Left lung (tissue), 10 donors: ENCODE results near the gene TM4SF18. TPM values are rescaled to one million over a fixed set of nuclear protein-coding genes. Genes with fewer than 3 reads are reported as not detected.

Source experiments
- ATAC-seq: fragments of 200-7000 bp; cut with Tn5 transposase; one replicate; pipeline ENCODE4 v1.9.1; 2020; ENCODE audit warnings: moderate library complexity
- DNase-seq, 4 donors: peaks; one replicate each; pipeline ENCODE4 v3.0.0-alpha.2; 2013 to 2020
- H3K27ac ChIP-seq, 2 donors: fragments of 200-600 bp; sonication (generic) in 1 of 2; one replicate each; pipeline versions ENCODE4 v1.5.0 to v1.8.0; 2020 to 2021
- H3K27me3 ChIP-seq, 2 donors: fragments of 200-600 bp; sonication (generic) in 1 of 2; one replicate each; pipeline versions ENCODE4 v1.5.0 to v1.8.0; 2020 to 2021
- H3K36me3 ChIP-seq, 2 donors: fragments of 200-600 bp; sonication (generic) in 1 of 2; one replicate each; pipeline versions ENCODE4 v1.5.0 to v1.8.0; 2020 to 2021
- H3K4me1 ChIP-seq, 2 donors: fragments of 200-600 bp; one replicate each; pipeline ENCODE4 v1.8.0; 2021
- H3K4me3 ChIP-seq, 2 donors: fragments of 200-600 bp; sonication (generic) in 1 of 2; one replicate each; pipeline versions ENCODE4 v1.5.0 to v1.8.0; 2020 to 2021; ENCODE audit warnings: mild to moderate bottlenecking in 1 of 2
- H3K9me3 ChIP-seq, 2 donors: fragments of 200-600 bp; sonication (generic) in 1 of 2; one replicate each; pipeline versions ENCODE4 v1.5.0 to v1.8.0; 2020 to 2021
- CTCF ChIP-seq, 2 donors: fragments of 200-600 bp; sonication (generic) in 1 of 2; IDR thresholded peaks; one replicate each; pipeline versions ENCODE4 v1.5.0 to v1.8.0; 2021; ENCODE audit warnings: antibody characterized with exemption in 2 of 2
- intact Hi-C, 2 donors: fragments of 100-400 bp; cut with DNase I; formaldehyde crosslinking; loops; one replicate each; pipeline versions ENCODE4 v1.11.2 to v1.14.2; 2022
- polyA plus RNA-seq, 6 donors: library from polyadenylated mRNA; unstranded; fragments of 120-200 nt; gene quantifications; one replicate each; pipeline ENCODE4 v1.2.1, GENCODE V29; 2013; ENCODE audit not compliant: insufficient read length in 6 of 6
- total RNA-seq, 2 donors: library from RNA; stranded (reverse); fragmentation: NEBNext Ultra II Directional; extraction: Animal tissue kit (Norgen Biotek cat#: 25700); gene quantifications; one replicate each; pipeline ENCODE4 v1.2.1, GENCODE V29; 2021
- donor health status: DM: no; HTN: yes; CAD: no.
- donor health status: DM: no; HTN: no; CAD: no.

TM4SF18 gene
- total and polyA plus RNA-seq, 8 donors: 8.5 to 13.3 (median 9.8) TPM

GRCh38 chr3:149284034-149284433 is 49.4 kb downstream of the TM4SF18 start:
- Histone ChIP-seq H3K27me3 (no peaks in the 10 kb centered on the region), H3K4me1 (peaks cover 0 to 8% of the 10 kb centered on the region in 2 donors), H3K4me3 (no peak overlapping the region), H3K36me3 (no peaks in the 10 kb centered on the region), H3K9me3 (no peaks in the 10 kb centered on the region), H3K27ac (no peak overlapping the region)
- no peak for DNase-seq
- ATAC-seq: no peak
- TF ChIP-seq CTCF (IDR thresholded peaks at IDR 0.05): no peak
- intact Hi-C loops: no loop called here

DNA sequence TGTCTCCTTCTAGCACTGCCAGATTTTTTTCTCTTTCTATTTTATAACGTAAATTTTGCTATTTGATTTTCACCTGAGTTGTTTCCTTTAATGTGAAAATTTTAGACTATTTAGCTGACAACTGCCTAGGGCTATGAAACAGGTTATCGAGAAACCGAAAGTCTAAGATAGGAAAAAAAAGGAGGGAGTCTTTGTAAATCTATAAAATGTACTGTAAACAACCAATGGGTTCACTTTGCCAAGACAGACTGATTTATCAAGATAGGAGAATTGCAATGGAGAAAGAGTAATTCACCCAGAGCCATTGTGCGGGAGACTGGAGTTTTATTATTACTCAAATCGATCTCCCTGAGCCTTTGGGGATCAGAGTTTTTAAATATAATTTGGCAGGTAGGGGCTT is 50.0 kb downstream of the TM4SF18 start:
- no peak overlapping the region for H3K27ac ChIP-seq
- H3K4me1 ChIP-seq: peaks cover 0 to 12% of the 10 kb centered on the region in 2 donors
- intact Hi-C loops: no loop called here
- ATAC-seq (no peak), DNase-seq (no peak)
- TF ChIP-seq CTCF (IDR thresholded peaks at IDR 0.05): no peak
- H3K27me3 ChIP-seq: no peaks in the 10 kb centered on the region
- no peaks in the 10 kb centered on the region for H3K9me3 ChIP-seq
- H3K4me3 ChIP-seq: no peak overlapping the region
- no peaks in the 10 kb centered on the region for H3K36me3 ChIP-seq

- no peak for DNase-seq
- TF ChIP-seq CTCF (IDR thresholded peaks at IDR 0.05): no peak
- intact Hi-C loops: no loop called here
Measured at GRCh38 chr3:149282836-149283235, 50.6 kb downstream of the TM4SF18 start.

DNA sequence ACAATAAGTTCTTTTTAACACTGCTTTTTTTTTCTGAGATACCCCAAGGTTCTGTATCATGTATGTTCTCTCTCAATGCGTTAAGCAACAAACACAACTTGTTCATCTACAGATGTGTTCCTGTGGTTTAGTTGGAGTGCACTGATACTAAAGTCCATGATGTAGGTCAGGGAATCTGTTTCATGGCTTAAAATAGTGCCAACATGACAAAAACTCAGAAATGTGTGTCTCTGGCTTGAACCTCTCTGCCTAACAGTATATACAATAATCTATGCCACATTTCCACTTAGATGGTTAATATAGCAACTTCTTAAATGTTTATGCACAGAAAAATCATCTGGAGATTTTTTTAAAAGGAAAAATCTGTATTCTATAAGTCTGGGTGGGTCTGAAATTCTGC is 51.1 kb downstream of the TM4SF18 start:
- ATAC-seq: no peak
- H3K27me3 ChIP-seq: no peaks in the 10 kb centered on the region
- no peak overlapping the region for H3K27ac ChIP-seq
- intact Hi-C loops: no loop called here
- no peaks in the 10 kb centered on the region for H3K9me3 ChIP-seq
- no peak for DNase-seq
- TF ChIP-seq CTCF (IDR thresholded peaks at IDR 0.05): no peak
- H3K36me3 ChIP-seq: no peaks in the 10 kb centered on the region
- H3K4me3 ChIP-seq: no peak overlapping the region
- peaks cover 1 to 22% of the 10 kb centered on the region in 2 donors for H3K4me1 ChIP-seq

More at GRCh38 chr3:149282836-149283235, 50.6 kb downstream of the TM4SF18 start:
- Histone ChIP-seq H3K27ac (no peak overlapping the region), H3K27me3 (no peaks in the 10 kb centered on the region), H3K4me1 (peaks cover 0 to 17% of the 10 kb centered on the region in 2 donors), H3K4me3 (no peak overlapping the region), H3K9me3 (no peaks in the 10 kb centered on the region), H3K36me3 (no peaks in the 10 kb centered on the region)
- ATAC-seq: no peak

GRCh38 chr3:149280671-149281349 is 52.6 kb downstream of the TM4SF18 start:
- no peaks in the 10 kb centered on the region for H3K9me3 ChIP-seq
- H3K36me3 ChIP-seq: no peaks in the 10 kb centered on the region
- no peak for TF ChIP-seq CTCF (IDR thresholded peaks at IDR 0.05)
- H3K4me3 ChIP-seq: no peak overlapping the region
- ATAC-seq (no peak), DNase-seq (no peak)
- H3K27me3 ChIP-seq: no peaks in the 10 kb centered on the region
- H3K4me1 ChIP-seq: peaks cover 6 to 35% of the 10 kb centered on the region in 2 donors
- H3K27ac ChIP-seq: no peak overlapping the region
- intact Hi-C loops: no loop called here
